ENCODE measurements around the gene INTS2. TPM values are rescaled to one million over a fixed set of nuclear protein-coding genes. Genes with fewer than 3 reads are reported as not detected.

Gene INTS2
- total RNA-seq, 1 donor from 2014 or later, result 14.1 TPM

GRCh38 chr17:61843435-61843834 is 84.3 kb downstream of the INTS2 start:
- Histone ChIP-seq H3K27ac (ENCODE audit: low read depth, low read length) (no peak overlapping the region), H3K9me3 (ENCODE audit: control insufficient read depth in 3 of 3, low read length in 3 of 3) (no peaks in the 10 kb centered on the region), H3K27me3 (ENCODE audit: control insufficient read depth in 3 of 3, insufficient read depth in 3 of 3, low read length in 3 of 3) (no peaks in the 10 kb centered on the region), H3K36me3 (ENCODE audit: control insufficient read depth in 3 of 3, insufficient read depth in 3 of 3, low read length in 3 of 3) (no peaks in the 10 kb centered on the region), H3K4me1 (ENCODE audit: control insufficient read depth in 3 of 3, insufficient read depth in 3 of 3, low read length in 3 of 3) (no peaks in the 10 kb centered on the region), H3K9ac (ENCODE audit: low read depth in 1 of 3, low read length in 3 of 3) (no peak overlapping the region), H3K4me3 (ENCODE audit: low read length in 3 of 3) (no peak overlapping the region)

- Histone ChIP-seq H3K4me1 (ENCODE audit: control insufficient read depth in 3 of 3, insufficient read depth in 3 of 3, low read length in 3 of 3) (no peaks in the 10 kb centered on the region), H3K27ac (ENCODE audit: low read depth, low read length) (no peak overlapping the region), H3K9me3 (ENCODE audit: control insufficient read depth in 3 of 3, low read length in 3 of 3) (no peaks in the 10 kb centered on the region), H3K27me3 (ENCODE audit: control insufficient read depth in 3 of 3, insufficient read depth in 3 of 3, low read length in 3 of 3) (no peaks in the 10 kb centered on the region), H3K36me3 (ENCODE audit: control insufficient read depth in 3 of 3, insufficient read depth in 3 of 3, low read length in 3 of 3) (no peaks in the 10 kb centered on the region), H3K4me3 (ENCODE audit: low read length in 3 of 3) (no peak overlapping the region), H3K9ac (ENCODE audit: low read depth in 1 of 3, low read length in 3 of 3) (no peak overlapping the region)
Measured at GRCh38 chr17:61842899-61843298, 84.9 kb downstream of the INTS2 start.

DNA sequence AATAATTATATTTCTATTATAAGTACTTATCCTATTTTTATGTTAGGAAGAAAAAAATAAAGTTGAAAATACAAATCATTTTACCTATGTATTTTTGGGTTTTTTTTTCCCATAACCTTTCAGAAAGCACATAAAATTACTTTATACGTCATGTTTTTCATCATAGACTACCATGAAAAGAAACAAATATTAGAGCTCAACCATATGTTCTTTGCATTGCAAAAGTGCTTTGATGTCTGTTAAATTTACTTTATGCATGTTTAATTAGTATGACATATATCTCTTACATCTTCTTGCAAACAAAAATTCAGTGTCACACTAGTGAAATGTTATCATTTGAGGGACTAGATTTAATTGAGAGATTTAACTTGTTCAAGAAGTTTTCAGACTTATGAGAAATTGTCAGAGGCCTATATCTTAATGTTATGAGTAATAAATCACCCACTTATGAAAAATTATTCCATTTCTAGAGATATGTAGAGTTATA is 88.4 kb downstream of the INTS2 start:
- no peaks in the 10 kb centered on the region for H3K27me3 ChIP-seq (ENCODE audit: control insufficient read depth in 3 of 3, insufficient read depth in 3 of 3, low read length in 3 of 3)
- no peaks in the 10 kb centered on the region for H3K36me3 ChIP-seq (ENCODE audit: control insufficient read depth in 3 of 3, insufficient read depth in 3 of 3, low read length in 3 of 3)
- no peaks in the 10 kb centered on the region for H3K9me3 ChIP-seq (ENCODE audit: control insufficient read depth in 3 of 3, low read length in 3 of 3)
- no peak overlapping the region for H3K27ac ChIP-seq (ENCODE audit: low read depth, low read length)
- no peak overlapping the region for H3K9ac ChIP-seq (ENCODE audit: low read depth in 1 of 3, low read length in 3 of 3)
- no peak overlapping the region for H3K4me3 ChIP-seq (ENCODE audit: low read length in 3 of 3)
- H3K4me1 ChIP-seq (ENCODE audit: control insufficient read depth in 3 of 3, insufficient read depth in 3 of 3, low read length in 3 of 3), result no peaks in the 10 kb centered on the region

GRCh38 chr17:61837175-61838051 is 90.4 kb downstream of the INTS2 start:
- Histone ChIP-seq H3K9ac (ENCODE audit: low read depth in 1 of 3, low read length in 3 of 3) (no peak overlapping the region), H3K27ac (ENCODE audit: low read depth, low read length) (no peak overlapping the region), H3K4me3 (ENCODE audit: low read length in 3 of 3) (no peak overlapping the region), H3K27me3 (ENCODE audit: control insufficient read depth in 3 of 3, insufficient read depth in 3 of 3, low read length in 3 of 3) (no peaks in the 10 kb centered on the region), H3K4me1 (ENCODE audit: control insufficient read depth in 3 of 3, insufficient read depth in 3 of 3, low read length in 3 of 3) (no peaks in the 10 kb centered on the region), H3K36me3 (ENCODE audit: control insufficient read depth in 3 of 3, insufficient read depth in 3 of 3, low read length in 3 of 3) (no peaks in the 10 kb centered on the region), H3K9me3 (ENCODE audit: control insufficient read depth in 3 of 3, low read length in 3 of 3) (no peaks in the 10 kb centered on the region)

- Histone ChIP-seq H3K4me1 (ENCODE audit: control insufficient read depth in 3 of 3, insufficient read depth in 3 of 3, low read length in 3 of 3) (no peaks in the 10 kb centered on the region), H3K27me3 (ENCODE audit: control insufficient read depth in 3 of 3, insufficient read depth in 3 of 3, low read length in 3 of 3) (no peaks in the 10 kb centered on the region), H3K9ac (ENCODE audit: low read depth in 1 of 3, low read length in 3 of 3) (no peak overlapping the region), H3K4me3 (ENCODE audit: low read length in 3 of 3) (no peak overlapping the region), H3K36me3 (ENCODE audit: control insufficient read depth in 3 of 3, insufficient read depth in 3 of 3, low read length in 3 of 3) (no peaks in the 10 kb centered on the region), H3K9me3 (ENCODE audit: control insufficient read depth in 3 of 3, low read length in 3 of 3) (no peaks in the 10 kb centered on the region), H3K27ac (ENCODE audit: low read depth, low read length) (no peak overlapping the region)
Measured at GRCh38 chr17:61836266-61837174, 91.3 kb downstream of the INTS2 start.

DNA sequence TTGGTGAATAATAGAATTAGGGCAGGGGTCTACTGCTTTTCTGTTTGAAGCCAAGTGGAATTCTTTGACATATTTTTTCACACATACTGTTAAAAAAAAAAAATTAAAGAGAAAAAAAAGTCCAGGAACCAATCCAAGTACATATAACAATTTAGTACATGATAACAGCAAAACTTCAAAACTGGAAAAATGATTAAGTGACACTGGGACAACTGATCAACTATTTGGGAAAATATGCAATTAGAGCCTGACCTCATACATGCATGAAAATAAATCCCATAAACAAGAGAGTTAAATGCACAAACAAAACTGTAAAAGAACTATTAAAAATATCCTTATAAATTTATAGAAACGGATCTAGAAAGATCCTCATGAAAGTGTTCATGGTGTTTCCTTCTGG is 92.2 kb downstream of the INTS2 start:
- Histone ChIP-seq H3K27ac (ENCODE audit: low read depth, low read length) (no peak overlapping the region), H3K27me3 (ENCODE audit: control insufficient read depth in 3 of 3, insufficient read depth in 3 of 3, low read length in 3 of 3) (no peaks in the 10 kb centered on the region), H3K36me3 (ENCODE audit: control insufficient read depth in 3 of 3, insufficient read depth in 3 of 3, low read length in 3 of 3) (no peaks in the 10 kb centered on the region), H3K9me3 (ENCODE audit: control insufficient read depth in 3 of 3, low read length in 3 of 3) (no peaks in the 10 kb centered on the region), H3K4me3 (ENCODE audit: low read length in 3 of 3) (no peak overlapping the region), H3K9ac (ENCODE audit: low read depth in 1 of 3, low read length in 3 of 3) (no peak overlapping the region), H3K4me1 (ENCODE audit: control insufficient read depth in 3 of 3, insufficient read depth in 3 of 3, low read length in 3 of 3) (no peaks in the 10 kb centered on the region)

GRCh38 chr17:61834610-61835009 is 93.2 kb downstream of the INTS2 start:
- no peak overlapping the region for H3K27ac ChIP-seq (ENCODE audit: low read depth, low read length)
- H3K27me3 ChIP-seq (ENCODE audit: control insufficient read depth in 3 of 3, insufficient read depth in 3 of 3, low read length in 3 of 3), result no peaks in the 10 kb centered on the region
- no peaks in the 10 kb centered on the region for H3K36me3 ChIP-seq (ENCODE audit: control insufficient read depth in 3 of 3, insufficient read depth in 3 of 3, low read length in 3 of 3)
- no peaks in the 10 kb centered on the region for H3K9me3 ChIP-seq (ENCODE audit: control insufficient read depth in 3 of 3, low read length in 3 of 3)
- no peaks in the 10 kb centered on the region for H3K4me1 ChIP-seq (ENCODE audit: control insufficient read depth in 3 of 3, insufficient read depth in 3 of 3, low read length in 3 of 3)
- H3K4me3 ChIP-seq (ENCODE audit: low read length in 3 of 3), result no peak overlapping the region
- no peak overlapping the region for H3K9ac ChIP-seq (ENCODE audit: low read depth in 1 of 3, low read length in 3 of 3)

DNA sequence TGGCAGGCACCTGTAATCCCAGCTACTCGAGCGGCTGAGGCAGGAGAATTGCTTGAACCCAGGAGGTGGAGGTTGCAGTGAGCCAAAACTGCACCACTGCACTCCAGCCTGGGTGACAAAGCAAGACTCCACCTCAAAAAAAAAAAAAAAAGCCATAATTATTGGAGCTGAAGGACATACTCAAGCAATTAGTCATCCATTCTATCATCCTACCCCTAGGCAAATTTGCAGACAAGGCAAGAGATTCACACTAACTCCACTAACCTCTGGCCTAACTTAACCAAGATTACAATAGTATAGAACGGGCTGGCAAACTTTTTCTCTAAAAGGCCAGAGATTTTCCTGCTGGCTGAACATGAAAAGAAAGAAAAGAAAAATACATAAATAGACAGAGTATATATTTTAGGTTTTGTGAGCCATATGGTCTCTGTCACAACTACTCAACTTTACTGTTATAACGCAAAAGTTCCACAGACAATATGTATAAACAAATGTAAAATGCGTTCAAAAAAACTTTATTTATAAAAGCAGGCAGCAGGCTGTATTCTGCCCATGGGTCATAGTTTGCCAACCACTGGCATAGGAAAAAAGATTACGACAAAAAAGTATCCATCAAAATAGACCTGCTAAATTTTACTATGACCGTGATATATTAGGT is 94.1 kb downstream of the INTS2 start:
- no peaks in the 10 kb centered on the region for H3K9me3 ChIP-seq (ENCODE audit: control insufficient read depth in 3 of 3, low read length in 3 of 3)
- H3K36me3 ChIP-seq (ENCODE audit: control insufficient read depth in 3 of 3, insufficient read depth in 3 of 3, low read length in 3 of 3), result no peaks in the 10 kb centered on the region
- no peak overlapping the region for H3K9ac ChIP-seq (ENCODE audit: low read depth in 1 of 3, low read length in 3 of 3)
- no peaks in the 10 kb centered on the region for H3K27me3 ChIP-seq (ENCODE audit: control insufficient read depth in 3 of 3, insufficient read depth in 3 of 3, low read length in 3 of 3)
- no peaks in the 10 kb centered on the region for H3K4me1 ChIP-seq (ENCODE audit: control insufficient read depth in 3 of 3, insufficient read depth in 3 of 3, low read length in 3 of 3)
- H3K27ac ChIP-seq (ENCODE audit: low read depth, low read length), result no peak overlapping the region
- no peak overlapping the region for H3K4me3 ChIP-seq (ENCODE audit: low read length in 3 of 3)

DNA sequence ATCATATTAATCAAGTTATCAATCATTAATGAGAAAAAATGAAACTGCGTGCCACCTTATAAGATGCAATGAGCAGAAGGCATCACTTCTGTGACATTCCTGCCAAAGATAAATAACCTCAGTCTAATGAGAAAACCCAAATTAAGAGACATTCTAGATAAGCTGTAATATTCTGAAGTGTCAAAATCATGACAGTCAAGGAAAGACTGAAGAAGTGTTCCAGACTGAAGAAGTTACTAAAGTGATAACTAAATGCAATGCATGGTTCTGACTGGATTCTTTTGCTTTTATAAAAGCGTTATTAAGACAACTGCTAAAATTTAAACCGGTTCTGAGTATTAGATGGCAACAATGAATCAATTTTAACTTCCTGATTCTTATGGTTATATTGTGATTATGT is 95.3 kb downstream of the INTS2 start:
- Histone ChIP-seq H3K36me3 (ENCODE audit: control insufficient read depth in 3 of 3, insufficient read depth in 3 of 3, low read length in 3 of 3) (no peaks in the 10 kb centered on the region), H3K27me3 (ENCODE audit: control insufficient read depth in 3 of 3, insufficient read depth in 3 of 3, low read length in 3 of 3) (no peaks in the 10 kb centered on the region), H3K27ac (ENCODE audit: low read depth, low read length) (no peak overlapping the region), H3K9ac (ENCODE audit: low read depth in 1 of 3, low read length in 3 of 3) (no peak overlapping the region), H3K4me3 (ENCODE audit: low read length in 3 of 3) (no peak overlapping the region), H3K9me3 (ENCODE audit: control insufficient read depth in 3 of 3, low read length in 3 of 3) (no peaks in the 10 kb centered on the region), H3K4me1 (ENCODE audit: control insufficient read depth in 3 of 3, insufficient read depth in 3 of 3, low read length in 3 of 3) (no peaks in the 10 kb centered on the region)
